Body of pancreas (tissue), 4 donors: ENCODE measurements around the gene SPC24.

Experiments used
- CTCF ChIP-seq, 7 experiments: fragments of 450-650 bp in 4 of 7; fragments of 200-600 bp in 3 of 7; sonication (generic) in 3 of 7; IDR thresholded peaks; one replicate each; pipeline ENCODE4 v1.5.1; 2016 to 2019; ENCODE audit warnings: antibody characterized with exemption in 7 of 7
- POLR2A ChIP-seq, 3 donors: fragments of 450-650 bp; IDR thresholded peaks; one replicate each; pipeline ENCODE4 v1.6.1; 2016; ENCODE audit warnings: antibody characterized with exemption in 3 of 3, mild to moderate bottlenecking in 2 of 3

- TF ChIP-seq CTCF (IDR thresholded peaks at IDR 0.05): no peak
- no peak for TF ChIP-seq POLR2A (IDR thresholded peaks at IDR 0.05)
Observed at GRCh38 chr19:11200931-11201330, 45.3 kb upstream of the SPC24 start.
